OCI-LY7 (cell line): ENCODE results near the gene SYT13. TPM values are rescaled to one million over a fixed set of nuclear protein-coding genes. Genes with fewer than 3 reads are reported as not detected.

Source experiments
- BruUV-seq: library from RNA; stranded (reverse); fragments of 400-500 nt; replicated peaks from 2 replicates; lab custom pipeline; 2021; lab: Mats Ljungman, UMichigan
- CTCF ChIA-PET: fragments of 300-600 bp; sonication (Branson Sonifier 250); formaldehyde crosslinking; loops from one replicate; lab custom pipeline; 2022; ENCODE audit warnings: antibody characterized with exemption; ENCODE audit not compliant: unreplicated experiment; lab: Charles Lee
- POLR2A ChIA-PET: fragments of 300-600 bp; sonication (Branson Sonifier 250); formaldehyde crosslinking; loops from one replicate; lab custom pipeline; 2022; ENCODE audit warnings: antibody characterized with exemption; lab: Charles Lee
- DNase-seq: peaks from one replicate; pipeline ENCODE4 v3.0.0-alpha.2; 2015; ENCODE audit warnings: low spot score
- H2AFZ ChIP-seq: fragments of 200-600 bp; sonication (generic), shearing (Covaris generic); 2 replicates; pipeline ENCODE4 v1.6.1; 2014; ENCODE audit warnings: mild to moderate bottlenecking, antibody characterized with exemption, low read length, moderate library complexity
- H3K27ac ChIP-seq: fragments of 200-600 bp; sonication (generic); 2 replicates; pipeline ENCODE4 v1.5.1; 2014; ENCODE audit warnings: mixed run types, low read depth, mild to moderate bottlenecking, moderate library complexity, low read length, inconsistent platforms; ENCODE audit not compliant: poor library complexity, severe bottlenecking
- H3K36me3 ChIP-seq: fragments of 200-600 bp; sonication (generic); 2 replicates; pipeline ENCODE4 v1.6.1; 2014; ENCODE audit warnings: mild to moderate bottlenecking, antibody characterized with exemption, low read length, moderate library complexity, mixed read lengths; ENCODE audit not compliant: insufficient read depth
- H3K4me1 ChIP-seq: fragments of 200-600 bp; sonication (generic); 2 replicates; pipeline ENCODE4 v1.5.1; 2014; ENCODE audit warnings: mild to moderate bottlenecking, low read length; ENCODE audit not compliant: insufficient read depth, poor library complexity, severe bottlenecking
- H3K4me2 ChIP-seq: fragments of 200-600 bp; sonication (generic); 2 replicates; pipeline ENCODE4 v1.6.1; 2014; ENCODE audit warnings: mild to moderate bottlenecking, low read length
- H3K4me3 ChIP-seq: fragments of 200-600 bp; sonication (generic); 2 replicates; pipeline ENCODE4 v1.5.1; 2014; ENCODE audit warnings: mild to moderate bottlenecking, low read depth, low read length; ENCODE audit not compliant: poor library complexity, severe bottlenecking
- H3K79me2 ChIP-seq: fragments of 200-600 bp; sonication (generic); 2 replicates; pipeline ENCODE4 v1.6.1; 2016; ENCODE audit warnings: low read depth, mild to moderate bottlenecking, low read length, moderate library complexity, mixed read lengths; ENCODE audit not compliant: insufficient read depth
- H3K9me2 ChIP-seq: fragments of 200-600 bp; sonication (generic); 2 replicates; pipeline ENCODE4 v1.6.1; 2016; ENCODE audit warnings: mild to moderate bottlenecking, low read length, mixed read lengths; ENCODE audit not compliant: insufficient read depth
- H3K9me3 ChIP-seq: fragments of 200-600 bp; sonication (generic); 2 replicates; pipeline ENCODE4 v1.6.1; 2014; ENCODE audit warnings: mild to moderate bottlenecking, mixed run types, low read length, mixed read lengths
- H4K20me1 ChIP-seq: fragments of 200-600 bp; sonication (generic); 2 replicates; pipeline ENCODE4 v1.6.1; 2014; ENCODE audit warnings: mild to moderate bottlenecking, antibody characterized with exemption, low read length, moderate library complexity, mixed read lengths; ENCODE audit not compliant: insufficient read depth
- CTCF ChIP-seq: fragments of 200-600 bp; sonication (generic); conservative IDR thresholded peaks from 2 replicates; pipeline ENCODE4 v1.5.1; 2014; ENCODE audit warnings: mild to moderate bottlenecking, antibody characterized with exemption, low read length, moderate library complexity, mixed read lengths
- EZH2phosphoT487 ChIP-seq: fragments of 200-600 bp; sonication (generic); IDR thresholded peaks from 2 replicates; pipeline ENCODE4 v1.6.1; 2018; ENCODE audit warnings: low read depth, borderline replicate concordance, mild to moderate bottlenecking, mixed run types, antibody characterized with exemption, low read length, moderate library complexity, mixed read lengths
- intact Hi-C: fragments of 100-400 bp; cut with micrococcal nuclease; formaldehyde crosslinking; loops from one replicate; pipeline ENCODE4 v1.10.0; 2022; ENCODE audit not compliant: unreplicated experiment
- total RNA-seq, 2 experiments: library from RNA; depleted of rRNA in 1 of 2; stranded (reverse); fragments of >200 nt in 1 of 2; shearing (Covaris generic) in 1 of 2; gene quantifications; 2 replicates each; pipeline ENCODE4 v1.2.3, GENCODE V29; 2014 to 2022

Gene SYT13
- total RNA-seq, 2 experiments from 2014 or later = not detected

GRCh38 chr11:45275828-45276227, 10.3 kb downstream of the SYT13 start:
- DNase-seq = no peak
- no peaks in the 10 kb centered on the region for H3K9me2 ChIP-seq
- H3K4me2 ChIP-seq = no peak overlapping the region
- no TSS peak for BruUV-seq
- H3K9me3 ChIP-seq = no peaks in the 10 kb centered on the region
- CTCF ChIA-PET = no interaction called here
- no peaks in the 10 kb centered on the region for H3K36me3 ChIP-seq
- no peak overlapping the region for H3K4me3 ChIP-seq
- no peak for TF ChIP-seq EZH2phosphoT487
- TF ChIP-seq CTCF = no peak
- H3K27ac ChIP-seq = no peak overlapping the region
- no peaks in the 10 kb centered on the region for H4K20me1 ChIP-seq
- no peaks in the 10 kb centered on the region for H3K79me2 ChIP-seq
- no peak overlapping the region for H2AFZ ChIP-seq
- POLR2A ChIA-PET = no interaction called here
- intact Hi-C loops = no loop called here
- no peaks in the 10 kb centered on the region for H3K4me1 ChIP-seq

- no peak overlapping the region for H3K4me2 ChIP-seq
- no peaks in the 10 kb centered on the region for H3K9me3 ChIP-seq
- no peaks in the 10 kb centered on the region for H4K20me1 ChIP-seq
- intact Hi-C loops = no loop called here
- H3K79me2 ChIP-seq = no peaks in the 10 kb centered on the region
- no peaks in the 10 kb centered on the region for H3K9me2 ChIP-seq
- no peaks in the 10 kb centered on the region for H3K36me3 ChIP-seq
- no peak overlapping the region for H2AFZ ChIP-seq
- H3K4me1 ChIP-seq = no peaks in the 10 kb centered on the region
- no peak for DNase-seq
- H3K27ac ChIP-seq = no peak overlapping the region
- no TSS peak for BruUV-seq
- H3K4me3 ChIP-seq = no peak overlapping the region
- ChIA-PET CTCF (no interaction called here), POLR2A (no interaction called here)
- TF ChIP-seq CTCF (no peak), EZH2phosphoT487 (no peak)
Observed at GRCh38 chr11:45274206-45274605, 11.9 kb downstream of the SYT13 start.

DNA sequence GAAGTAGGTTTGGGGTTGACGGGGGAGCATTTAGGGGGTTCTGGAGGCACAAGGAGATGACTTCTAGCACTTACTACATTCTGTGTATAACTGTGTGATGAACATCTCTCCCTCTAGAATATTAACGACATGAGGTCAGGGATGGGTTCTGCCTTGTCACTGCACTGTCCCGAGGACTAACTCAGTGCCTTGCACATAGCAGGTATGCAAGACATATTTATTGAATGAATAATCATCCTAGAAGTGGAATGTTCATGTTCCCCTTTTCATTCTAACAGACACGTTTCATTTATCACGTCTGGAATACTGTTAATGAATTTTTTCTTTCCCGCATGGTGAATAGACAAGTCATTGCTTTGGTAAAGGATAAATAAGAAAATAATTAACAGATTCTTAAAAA, 12.6 kb downstream of the SYT13 start:
- TF ChIP-seq CTCF (no peak), EZH2phosphoT487 (no peak)
- Histone ChIP-seq H3K9me3 (no peaks in the 10 kb centered on the region), H3K4me2 (no peak overlapping the region), H3K36me3 (no peaks in the 10 kb centered on the region), H2AFZ (no peak overlapping the region), H3K79me2 (no peaks in the 10 kb centered on the region), H4K20me1 (no peaks in the 10 kb centered on the region), H3K9me2 (no peaks in the 10 kb centered on the region), H3K4me3 (no peak overlapping the region), H3K4me1 (no peaks in the 10 kb centered on the region), H3K27ac (no peak overlapping the region)
- CTCF ChIA-PET = no interaction called here
- POLR2A ChIA-PET = interaction anchor here (0.7 kb wide), 1 partner anchor 16 kb away, joined by 4 read pairs; no protein-coding TSS in a partner anchor
- intact Hi-C loops = no loop called here
- no TSS peak for BruUV-seq
- DNase-seq = no peak
